Measurements from ENCODE around the gene CLIC6.
"Not testable (repeated sequence)": the region's sequence is repeated elsewhere in the genome, so short reads cannot be mapped to it uniquely, and the experiment has no call there.

Gene CLIC6

GRCh38 chr21:34651642-34652041, 17.2 kb upstream of the CLIC6 start:
- DNase-seq (ENCODE audit: low spot score) = no peak

- no peak for DNase-seq (ENCODE audit: low spot score)
Measured at GRCh38 chr21:34653522-34653921, 15.3 kb upstream of the CLIC6 start.

GRCh38 chr21:34661848-34662247, 6.9 kb upstream of the CLIC6 start:
- DNase-seq (ENCODE audit: low spot score) = no peak

- DNase-seq (ENCODE audit: low spot score) = no peak
Measured at GRCh38 chr21:34667761-34668160, 1.0 kb upstream of the CLIC6 start.

GRCh38 chr21:34669149-34669879, 520 bp downstream of the CLIC6 start:
- no peak for DNase-seq (ENCODE audit: low spot score)

GRCh38 chr21:34669880-34670219, 1.1 kb downstream of the CLIC6 start:
- DNase-seq (ENCODE audit: low spot score) = not testable (repeated sequence)

GRCh38 chr21:34670220-34670961, 1.6 kb downstream of the CLIC6 start:
- DNase-seq (ENCODE audit: low spot score) = no peak

GRCh38 chr21:34670962-34671348, 2.2 kb downstream of the CLIC6 start:
- DNase-seq (ENCODE audit: low spot score) = no peak

- no peak for DNase-seq (ENCODE audit: low spot score)
Measured at GRCh38 chr21:34671462-34671861, 2.7 kb downstream of the CLIC6 start.

- no peak for DNase-seq (ENCODE audit: low spot score)
Measured at GRCh38 chr21:34671891-34672290, 3.1 kb downstream of the CLIC6 start.

- no peak for DNase-seq (ENCODE audit: low spot score)
Measured at GRCh38 chr21:34673006-34673405, 4.2 kb downstream of the CLIC6 start.

- no peak for DNase-seq (ENCODE audit: low spot score)
Measured at GRCh38 chr21:34674468-34674867, 5.7 kb downstream of the CLIC6 start.

- no peak for DNase-seq (ENCODE audit: low spot score)
Measured at GRCh38 chr21:34675871-34676270, 7.1 kb downstream of the CLIC6 start.

GRCh38 chr21:34679051-34679450, 10.3 kb downstream of the CLIC6 start:
- no peak for DNase-seq (ENCODE audit: low spot score)

- DNase-seq (ENCODE audit: low spot score) = no peak
Measured at GRCh38 chr21:34684174-34684876, 15.5 kb downstream of the CLIC6 start.

GRCh38 chr21:34687065-34687464, 18.3 kb downstream of the CLIC6 start:
- peak; percentile 25 for DNase-seq (ENCODE audit: low spot score)

- DNase-seq (ENCODE audit: low spot score) = no peak
Measured at GRCh38 chr21:34687745-34688144, 19.0 kb downstream of the CLIC6 start.

GRCh38 chr21:34688145-34688544, 19.4 kb downstream of the CLIC6 start:
- DNase-seq (ENCODE audit: low spot score) = no peak

GRCh38 chr21:34688715-34689114, 19.9 kb downstream of the CLIC6 start:
- no peak for DNase-seq (ENCODE audit: low spot score)

- no peak for DNase-seq (ENCODE audit: low spot score)
Measured at GRCh38 chr21:34690041-34690792, 21.4 kb downstream of the CLIC6 start.

- DNase-seq (ENCODE audit: low spot score) = no peak
Measured at GRCh38 chr21:34690793-34691175, 22.0 kb downstream of the CLIC6 start.

- DNase-seq (ENCODE audit: low spot score) = no peak
Measured at GRCh38 chr21:34691390-34692032, 22.7 kb downstream of the CLIC6 start.

Measured in left forelimb (tissue), 1 donor.